CD4-positive, alpha-beta T cell treated with Interleukin-1 beta for 1 hour (primary cell): ENCODE measurements around the gene NEU4.
A peak's percentile ranks its signal among the peaks of the same experiment; 100 is the strongest.
"Not testable (repeated sequence)": the region's sequence is repeated elsewhere in the genome, so short reads cannot be mapped to it uniquely, and the experiment has no call there.

Experiments used
- DNase-seq, 2 donors: peaks; one replicate each; pipeline ENCODE4 v3.0.0-alpha.2; 2020 to 2022

NEU4 gene

DNA sequence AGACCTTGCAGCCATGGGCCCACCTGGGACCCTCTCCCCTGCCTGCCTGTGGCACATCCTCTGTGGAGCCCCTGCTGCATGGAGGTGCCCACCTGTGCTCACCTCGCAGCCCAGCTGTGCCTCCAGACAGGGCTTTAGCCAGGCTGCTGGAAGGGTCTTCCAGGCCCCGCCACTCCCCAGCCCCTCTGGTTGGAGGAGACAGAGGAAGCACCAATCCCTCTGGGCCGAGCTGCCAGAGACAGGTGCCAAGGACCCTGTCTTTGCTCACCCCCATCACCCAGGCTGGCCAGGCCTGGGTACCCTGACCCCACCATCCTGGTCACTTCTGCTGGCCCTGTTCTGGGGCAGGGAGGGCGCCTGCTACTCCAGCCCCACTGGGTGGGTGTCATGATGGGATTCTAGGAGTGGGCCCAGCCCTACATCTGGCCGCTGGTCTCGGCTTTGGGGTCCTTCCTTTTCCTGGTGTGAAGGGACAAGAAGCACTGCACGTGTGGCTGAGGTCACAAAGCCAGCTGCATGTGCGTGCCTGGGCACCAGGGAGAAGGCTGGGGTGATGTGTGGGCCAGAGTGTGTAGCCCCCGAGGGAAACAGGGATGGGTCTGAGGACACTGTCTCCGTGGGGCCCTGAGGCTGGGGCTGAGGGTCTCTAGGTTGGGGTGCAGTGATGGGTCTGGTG, 9.3 kb upstream of the NEU4 start:
- no peak for DNase-seq

DNA sequence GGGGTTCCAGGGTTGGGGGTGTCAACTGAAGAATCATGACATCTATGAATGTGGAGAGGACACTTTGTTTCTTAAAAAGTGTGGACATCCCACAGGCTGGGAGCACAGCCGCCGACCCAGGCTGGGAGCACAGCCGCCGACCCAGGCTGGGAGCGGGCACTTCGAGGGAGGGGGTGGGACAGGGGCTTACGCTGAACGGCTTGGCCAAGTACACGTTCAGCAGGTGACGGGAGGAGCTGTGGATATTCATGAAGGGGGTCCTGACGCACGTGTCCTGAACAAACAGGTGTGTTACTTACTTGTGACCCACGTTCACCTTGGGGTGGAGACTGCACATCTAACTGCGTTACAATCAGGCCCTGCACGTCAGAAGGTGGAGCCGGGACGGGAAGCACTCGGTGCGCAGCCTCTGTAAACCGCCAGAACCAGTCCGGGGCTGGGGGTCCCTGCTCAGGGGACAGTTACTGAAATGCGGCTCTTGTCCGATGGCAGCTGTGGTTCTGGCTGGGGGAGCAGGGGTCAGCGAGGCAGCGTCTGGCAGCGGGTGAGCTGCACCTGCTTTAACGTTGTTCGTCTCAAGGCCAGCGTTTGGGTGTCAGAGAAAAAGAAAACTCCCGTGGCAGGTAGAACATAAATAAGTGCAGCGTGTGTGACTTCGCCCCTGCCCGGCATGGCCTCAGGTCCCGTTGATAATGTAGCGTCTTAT, 8.6 kb upstream of the NEU4 start:
- not testable (repeated sequence) for DNase-seq

DNA sequence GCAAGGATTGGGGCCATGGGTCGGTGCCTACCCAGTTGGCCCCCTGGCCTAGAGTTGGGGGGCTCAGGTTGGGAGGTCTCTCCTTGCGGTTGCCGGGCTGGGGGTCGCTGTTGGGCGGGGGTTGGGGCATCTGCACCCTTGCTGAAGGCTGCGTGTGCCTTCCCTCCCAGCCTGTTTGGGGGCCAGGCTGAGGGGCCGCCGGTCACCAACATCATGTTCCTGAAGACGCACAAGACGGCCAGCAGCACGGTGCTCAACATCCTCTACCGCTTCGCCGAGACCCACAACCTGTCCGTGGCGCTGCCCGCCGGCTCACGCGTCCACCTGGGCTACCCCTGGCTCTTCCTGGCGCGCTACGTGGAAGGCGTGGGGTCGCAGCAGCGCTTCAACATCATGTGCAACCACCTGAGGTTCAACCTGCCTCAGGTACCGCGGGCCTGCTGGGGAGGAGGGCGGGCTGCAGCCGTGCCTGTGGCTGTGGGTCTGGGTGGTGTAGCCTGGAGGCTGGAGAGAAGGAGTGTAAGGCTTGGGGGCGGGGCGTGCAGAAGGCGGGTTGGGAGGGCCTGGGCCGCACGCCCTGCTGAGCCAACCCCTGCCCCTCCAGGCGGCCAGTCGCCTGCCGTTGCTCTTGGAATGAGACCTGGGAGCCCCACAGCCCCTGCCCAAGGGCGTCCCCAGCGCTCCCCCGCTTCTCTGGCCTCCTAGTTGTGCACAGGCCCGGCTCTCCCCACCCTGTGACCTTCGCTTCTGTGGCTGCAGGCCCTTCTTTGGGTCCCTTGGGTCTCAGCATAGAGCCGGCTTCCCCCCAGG, 7.2 kb upstream of the NEU4 start:
- no peak for DNase-seq

DNA sequence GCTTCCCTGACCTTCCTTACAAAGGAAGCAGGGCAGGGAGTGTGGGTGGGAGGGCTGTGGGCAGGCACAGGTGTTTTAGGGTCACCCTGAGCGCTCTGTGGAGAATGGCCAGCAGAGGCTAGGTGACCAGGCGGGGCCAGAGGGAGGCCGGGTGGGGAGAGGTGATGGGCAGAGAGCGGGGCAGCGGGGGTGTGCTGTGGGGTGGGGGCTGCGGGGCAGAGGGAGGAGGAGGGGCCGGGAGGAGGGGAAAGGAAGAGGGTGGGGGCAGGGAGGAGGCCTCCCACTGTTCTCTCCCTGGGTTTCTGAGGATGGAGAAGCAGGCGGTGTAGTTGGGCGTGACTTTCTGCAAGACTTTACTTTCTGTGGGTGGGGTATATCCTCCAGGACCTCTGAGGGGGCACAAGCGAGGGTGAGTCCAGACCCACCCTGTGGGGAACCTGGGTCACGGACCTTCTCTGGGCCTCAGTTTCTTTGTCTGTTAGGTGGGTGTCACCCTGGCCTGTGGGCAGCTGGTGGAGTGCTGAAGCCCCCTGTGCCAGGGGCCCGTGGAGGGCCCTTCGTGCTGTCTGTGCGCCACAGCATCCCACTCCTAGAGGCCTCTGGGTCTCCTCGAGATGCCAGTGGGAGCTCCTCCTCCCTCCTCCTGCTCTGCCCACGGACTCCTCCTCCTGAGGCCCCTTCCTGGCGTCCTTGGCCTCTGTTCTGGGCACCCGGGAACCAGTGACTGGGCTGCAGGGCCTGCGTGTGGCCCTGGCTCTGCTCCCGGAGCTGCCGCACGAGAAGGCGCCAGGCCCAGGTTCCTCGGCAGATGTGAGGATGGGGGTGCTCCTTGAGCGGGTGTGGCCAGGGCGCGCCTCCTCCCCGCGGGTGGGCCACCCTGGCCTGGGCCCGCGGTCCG, 6.3 kb upstream of the NEU4 start:
- no peak for DNase-seq

DNA sequence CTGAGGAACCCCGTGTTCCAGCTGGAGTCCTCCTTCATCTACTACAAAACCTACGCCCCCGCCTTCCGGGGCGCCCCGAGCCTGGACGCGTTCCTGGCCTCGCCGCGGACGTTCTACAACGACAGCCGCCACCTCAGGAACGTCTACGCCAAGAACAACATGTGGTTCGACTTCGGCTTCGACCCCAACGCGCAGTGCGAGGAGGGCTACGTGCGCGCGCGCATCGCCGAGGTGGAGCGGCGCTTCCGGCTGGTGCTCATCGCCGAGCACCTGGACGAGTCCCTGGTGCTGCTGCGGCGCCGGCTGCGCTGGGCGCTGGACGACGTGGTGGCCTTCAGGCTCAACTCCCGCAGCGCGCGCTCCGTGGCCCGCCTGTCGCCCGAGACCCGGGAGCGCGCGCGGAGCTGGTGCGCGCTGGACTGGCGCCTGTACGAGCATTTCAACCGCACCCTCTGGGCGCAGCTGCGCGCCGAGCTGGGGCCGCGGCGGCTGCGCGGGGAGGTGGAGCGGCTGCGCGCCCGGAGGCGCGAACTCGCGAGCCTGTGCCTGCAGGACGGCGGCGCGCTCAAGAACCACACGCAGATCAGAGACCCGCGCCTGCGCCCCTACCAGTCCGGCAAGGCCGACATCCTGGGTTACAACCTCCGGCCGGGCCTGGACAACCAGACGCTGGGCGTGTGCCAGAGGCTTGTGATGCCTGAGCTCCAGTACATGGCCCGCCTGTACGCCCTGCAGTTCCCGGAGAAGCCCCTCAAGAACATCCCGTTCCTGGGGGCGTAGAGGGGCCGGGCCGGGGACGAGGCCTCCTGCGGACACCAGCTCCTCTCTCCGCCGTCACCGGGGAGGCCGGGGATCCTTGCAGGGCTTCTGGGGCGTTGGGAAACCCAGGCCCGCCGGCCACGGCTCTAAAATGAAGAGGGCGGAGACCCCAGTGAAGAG, 5.3 kb upstream of the NEU4 start:
- peak; percentile 43 to 62 for DNase-seq

DNA sequence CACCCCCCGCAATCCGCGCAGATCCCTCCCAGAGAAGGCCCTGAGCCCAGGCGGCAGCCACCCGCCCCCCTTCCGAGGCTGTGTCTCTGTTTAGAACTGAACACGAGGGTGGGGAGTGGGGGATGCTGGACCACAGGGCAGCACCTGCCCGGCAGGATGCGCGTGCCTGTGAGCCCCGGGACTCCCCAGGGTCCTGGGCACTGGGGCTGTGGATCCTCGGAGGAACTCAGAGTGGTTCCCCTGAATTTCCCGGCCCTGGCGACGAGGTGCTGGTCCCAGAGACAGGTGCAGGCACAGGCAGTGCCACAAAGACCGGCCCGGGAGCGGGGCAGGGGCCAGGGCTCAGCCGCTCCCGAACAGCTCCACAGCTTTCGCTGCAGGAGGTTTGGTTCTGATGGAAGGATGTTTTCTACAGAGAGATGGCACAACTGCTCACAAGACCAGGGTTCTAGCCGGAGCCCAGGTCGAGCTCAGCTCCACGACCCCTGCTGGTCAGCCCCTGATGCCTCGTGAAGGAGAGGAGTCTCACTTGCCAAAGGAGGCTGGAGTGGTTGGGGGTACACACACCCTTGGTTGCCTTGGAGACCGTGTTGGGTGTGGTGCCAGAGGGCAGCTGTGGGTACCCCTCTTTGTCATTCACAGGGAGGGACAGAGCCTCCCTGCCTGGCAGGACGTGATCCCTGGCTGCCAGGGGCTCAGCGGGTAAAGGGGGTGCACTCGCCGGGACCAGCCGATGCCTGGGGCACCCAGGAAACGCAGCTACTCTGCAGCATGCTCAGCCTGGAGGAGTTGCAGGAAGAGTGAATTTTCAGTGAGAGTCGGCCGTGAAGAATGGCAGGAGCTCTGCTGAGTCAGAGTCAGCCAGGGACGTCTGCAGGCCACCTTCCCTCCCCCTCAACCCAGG, 4.4 kb upstream of the NEU4 start:
- DNase-seq = peak in 1 of 2 donors; percentile 33

DNA sequence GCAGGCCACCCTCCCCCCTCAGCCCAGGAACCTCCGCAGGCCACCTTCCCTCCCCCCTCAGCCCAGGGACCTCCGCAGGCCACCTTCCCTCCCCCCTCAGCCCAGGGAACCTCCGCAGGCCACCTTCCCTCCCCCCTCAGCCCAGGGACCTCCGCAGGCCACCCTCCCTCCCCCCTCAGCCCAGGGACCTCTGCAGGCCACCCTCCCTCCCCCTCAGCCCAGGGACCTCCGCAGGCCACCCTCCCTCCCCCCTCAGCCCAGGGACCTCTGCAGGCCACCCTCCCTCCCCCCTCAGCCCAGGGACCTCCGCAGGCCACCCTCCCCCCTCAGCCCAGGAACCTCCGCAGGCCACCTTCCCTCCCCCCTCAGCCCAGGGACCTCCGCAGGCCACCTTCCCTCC, 2.8 kb upstream of the NEU4 start:
- not testable (repeated sequence) for DNase-seq

DNA sequence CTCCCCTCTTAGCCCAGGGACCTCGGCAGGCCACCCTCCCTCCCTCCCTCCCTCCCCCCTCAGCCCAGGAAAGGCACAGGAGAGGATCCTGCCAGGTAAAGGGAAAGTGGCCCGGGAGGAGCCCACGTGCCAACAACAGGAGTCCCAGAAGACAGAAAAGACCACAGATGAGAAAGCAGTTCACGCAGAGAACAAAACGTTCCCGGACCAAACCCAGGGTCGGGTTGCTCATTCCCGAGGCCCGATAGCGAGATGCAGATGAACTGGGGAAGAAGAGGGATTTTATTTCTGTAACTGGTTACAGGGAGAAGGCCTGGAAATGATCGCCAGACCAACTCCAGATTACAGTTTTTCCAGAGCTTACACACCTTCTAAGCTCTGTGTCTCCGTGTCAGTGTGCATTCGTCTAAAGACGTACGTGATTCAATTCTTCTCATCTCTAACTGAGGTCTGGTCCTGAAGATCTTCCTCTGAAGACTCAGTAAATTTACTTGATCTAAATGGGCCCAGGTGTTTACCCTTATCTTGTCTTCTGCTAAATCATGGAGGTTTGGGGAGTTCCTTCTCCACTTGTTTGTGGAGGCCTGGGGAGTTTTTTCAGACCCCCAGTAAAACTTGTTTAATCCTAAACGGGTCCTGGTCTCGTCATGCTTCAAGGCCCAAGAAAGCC, 807 bp upstream of the NEU4 start:
- no peak for DNase-seq

DNA sequence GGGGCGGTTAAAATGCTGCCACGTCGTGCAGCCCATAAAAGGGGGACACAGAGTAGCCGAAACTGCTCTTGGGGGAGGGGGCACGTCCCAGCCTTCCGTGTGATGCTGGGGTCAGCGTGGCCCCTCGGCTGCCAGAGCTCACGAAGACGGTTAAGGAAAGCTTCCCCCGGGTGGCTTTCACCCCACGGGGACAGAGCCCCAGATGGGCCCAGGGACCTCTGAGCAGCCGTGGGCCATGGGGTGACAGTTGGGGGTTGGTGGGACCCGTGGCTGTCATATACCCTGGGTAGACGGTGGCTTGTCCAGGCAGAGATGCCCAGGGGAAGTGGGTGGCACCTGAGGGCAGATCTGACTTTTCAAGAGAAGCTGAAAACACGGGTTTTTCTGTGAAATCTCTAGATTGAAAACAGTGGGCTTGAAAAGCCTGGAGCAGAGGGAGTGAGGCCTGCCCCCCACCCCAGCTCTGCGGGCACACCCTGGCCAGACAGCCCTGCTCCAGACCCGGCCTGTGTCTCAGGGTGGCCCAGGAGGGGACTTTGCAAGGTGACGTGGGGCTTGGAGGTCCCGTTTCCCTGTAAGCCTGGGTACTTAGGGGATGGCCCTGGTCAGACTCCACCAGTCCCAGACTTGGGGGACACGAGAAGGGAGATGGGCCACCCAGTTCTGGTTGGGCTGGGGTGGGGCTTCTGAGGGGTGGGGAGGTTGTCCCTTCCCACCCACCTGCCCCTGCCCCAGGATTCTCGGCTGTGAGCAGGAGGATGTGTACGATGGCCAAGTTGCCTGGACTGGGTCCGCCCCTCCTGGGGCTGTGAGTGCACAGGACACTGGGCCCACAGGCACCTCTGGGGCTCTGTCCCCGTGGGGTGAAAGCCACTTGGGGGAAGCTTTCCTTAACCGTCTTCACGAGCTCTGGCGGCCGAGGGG, 652 bp downstream of the NEU4 start:
- no peak for DNase-seq

DNA sequence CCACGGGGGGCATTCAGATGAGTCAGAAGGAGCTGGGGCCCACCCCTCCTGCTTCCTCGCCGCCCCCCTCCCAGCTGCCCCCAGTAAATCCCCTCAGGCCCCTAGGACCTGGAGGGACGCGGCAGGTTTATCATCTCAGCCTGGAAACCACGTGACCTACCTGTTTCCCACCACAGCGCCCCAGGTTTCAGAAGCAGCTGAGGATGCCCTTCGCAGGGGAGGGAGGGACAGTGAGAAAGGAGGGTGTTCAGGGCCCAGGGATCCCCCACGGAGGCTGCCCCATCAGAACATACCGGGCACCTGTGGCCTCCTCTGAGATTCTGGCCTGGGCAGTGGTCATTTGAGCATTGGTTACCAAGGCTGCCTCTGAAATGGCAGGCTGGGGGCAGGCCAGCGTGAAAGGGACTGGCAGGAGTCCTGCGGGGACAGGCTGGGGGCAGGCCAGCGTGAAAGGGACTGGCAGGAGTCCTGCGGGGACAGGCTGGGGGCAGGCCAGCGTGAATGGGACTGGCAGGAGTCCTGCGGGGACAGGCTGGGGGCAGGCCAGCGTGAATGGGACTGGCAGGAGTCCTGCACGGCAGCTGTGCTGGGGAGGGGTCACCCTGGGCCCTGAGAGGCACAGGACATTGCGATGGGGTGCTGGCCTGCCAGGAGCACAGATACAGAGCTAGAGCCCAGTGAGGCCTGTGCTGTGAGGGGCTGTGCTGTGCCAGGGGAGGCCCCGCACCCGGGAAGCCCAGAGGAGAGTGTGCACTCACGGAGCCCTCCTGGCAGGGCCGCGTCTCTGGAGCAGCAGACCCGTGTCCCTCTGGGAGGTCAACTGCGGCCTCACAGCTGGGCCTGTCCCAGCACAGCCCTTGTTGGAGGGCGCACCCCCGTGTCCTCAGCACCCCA, 1.6 kb downstream of the NEU4 start:
- DNase-seq = no peak

DNA sequence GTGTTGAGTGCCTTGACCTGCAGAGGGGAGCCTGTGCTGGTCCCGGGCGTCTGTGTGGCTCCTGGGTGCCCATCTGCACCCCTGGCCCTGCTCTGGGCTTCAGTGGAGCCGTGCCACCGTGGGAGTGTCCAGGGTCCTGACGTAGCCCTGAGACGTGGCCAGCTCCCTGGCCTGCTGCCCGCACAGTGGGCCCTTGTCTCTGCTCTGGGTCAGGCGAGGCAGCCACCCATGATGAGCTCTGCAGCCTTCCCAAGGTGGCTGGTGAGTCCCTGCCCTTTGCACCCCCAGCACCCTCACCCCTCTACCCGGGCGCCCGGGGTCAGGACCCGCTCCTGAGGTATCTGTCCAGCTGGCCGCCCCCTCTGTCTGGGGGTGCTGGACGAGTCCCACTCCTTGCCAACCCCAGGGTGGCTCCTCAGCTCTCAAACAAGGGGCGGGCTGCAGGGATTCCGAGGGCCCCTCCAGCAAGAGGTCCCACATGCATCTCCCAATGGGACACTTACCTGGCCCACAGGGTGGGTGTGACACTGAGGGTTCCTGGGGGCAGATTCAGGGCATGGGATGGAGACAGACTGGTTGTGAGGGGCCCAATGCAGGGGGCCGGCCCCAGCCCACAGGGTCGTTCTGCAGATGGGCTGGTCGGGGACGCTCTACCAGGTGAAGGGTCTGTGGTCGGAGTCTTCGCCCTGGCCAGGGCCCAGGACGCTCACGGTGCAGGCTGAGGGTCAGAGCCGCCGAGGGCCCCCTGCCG, 2.4 kb downstream of the NEU4 start:
- DNase-seq = no peak

DNA sequence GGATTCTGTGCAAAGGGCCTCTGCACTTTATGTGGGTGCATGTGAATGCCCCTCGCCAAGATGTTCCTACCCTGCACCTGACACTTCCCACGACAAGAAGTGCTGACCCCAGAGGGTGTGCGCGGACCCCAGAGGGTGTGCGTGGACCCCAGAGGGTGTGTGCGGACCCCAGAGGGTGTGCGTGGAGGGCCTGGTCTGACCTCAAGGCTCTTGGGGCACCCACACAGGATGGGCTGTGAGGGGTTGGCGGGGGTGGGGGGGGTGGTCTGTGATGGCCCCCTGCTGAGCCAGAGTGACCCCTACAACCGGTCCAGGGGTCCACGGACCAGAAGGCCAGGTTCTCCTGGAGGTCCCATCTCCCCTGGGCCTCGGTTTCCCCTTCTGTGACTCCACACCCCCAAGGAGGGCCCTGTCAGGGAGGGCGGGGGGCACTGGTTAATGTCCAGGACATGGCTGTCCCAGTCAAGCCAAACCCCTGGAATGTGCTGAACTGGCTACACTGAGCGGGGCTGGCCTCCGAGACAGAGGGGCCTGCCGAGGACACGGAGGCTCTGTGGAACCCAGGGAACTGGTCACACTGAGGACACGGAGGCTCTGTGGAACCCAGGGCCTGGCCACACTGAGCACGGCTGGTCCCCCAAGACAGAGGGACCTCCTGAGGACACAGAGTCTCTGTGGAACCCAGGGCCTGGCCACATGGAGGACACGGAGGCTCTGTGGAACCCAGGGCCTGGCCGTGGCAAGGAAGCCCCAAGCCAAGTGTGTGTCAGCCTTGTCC, 3.1 kb downstream of the NEU4 start:
- no peak for DNase-seq

DNA sequence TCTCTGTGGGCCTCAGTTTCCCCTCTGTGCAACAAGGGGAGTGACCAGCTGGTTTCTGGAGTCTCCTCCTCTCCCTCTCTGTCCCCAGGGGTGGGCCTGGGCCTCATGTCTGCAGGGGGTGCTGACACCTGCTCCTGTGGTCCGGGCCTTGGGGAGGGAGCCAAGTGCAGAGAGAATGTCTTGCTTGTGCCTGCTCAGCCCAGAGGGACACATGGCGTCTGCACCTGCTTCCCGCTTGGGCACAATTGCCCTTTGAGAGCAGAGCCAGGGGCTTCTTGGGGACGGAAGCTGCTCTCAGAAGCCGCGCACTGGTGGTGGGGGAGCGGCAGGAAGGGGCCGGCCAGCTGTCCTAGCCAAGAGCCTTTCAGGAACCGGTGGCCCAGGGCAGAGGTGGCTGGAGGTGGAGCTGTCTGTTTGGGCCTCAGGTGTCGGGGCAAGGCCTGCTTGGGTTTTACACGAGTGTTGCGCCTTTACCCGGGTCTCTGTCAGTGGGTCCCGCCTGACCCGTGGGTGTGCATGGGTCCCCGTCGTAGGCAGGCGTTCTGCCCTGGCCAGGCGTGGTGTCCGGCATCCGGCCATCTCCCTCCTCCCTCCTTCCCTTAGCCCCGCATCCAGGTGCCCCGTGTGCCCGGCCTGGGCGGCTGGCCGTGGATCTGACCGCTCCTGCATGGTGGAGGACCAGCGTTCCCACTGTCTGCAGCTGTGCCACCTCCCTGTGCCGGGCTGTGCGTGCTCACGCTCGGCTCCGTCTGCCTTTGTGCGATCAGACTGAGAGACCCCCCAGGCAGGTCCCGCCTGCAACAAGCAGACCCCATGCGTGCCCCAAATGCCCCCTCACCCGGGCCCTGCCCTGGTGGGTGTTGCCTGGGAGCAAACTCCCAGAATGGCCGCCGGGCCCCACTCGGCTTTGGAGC, 4.0 kb downstream of the NEU4 start:
- no peak for DNase-seq

DNA sequence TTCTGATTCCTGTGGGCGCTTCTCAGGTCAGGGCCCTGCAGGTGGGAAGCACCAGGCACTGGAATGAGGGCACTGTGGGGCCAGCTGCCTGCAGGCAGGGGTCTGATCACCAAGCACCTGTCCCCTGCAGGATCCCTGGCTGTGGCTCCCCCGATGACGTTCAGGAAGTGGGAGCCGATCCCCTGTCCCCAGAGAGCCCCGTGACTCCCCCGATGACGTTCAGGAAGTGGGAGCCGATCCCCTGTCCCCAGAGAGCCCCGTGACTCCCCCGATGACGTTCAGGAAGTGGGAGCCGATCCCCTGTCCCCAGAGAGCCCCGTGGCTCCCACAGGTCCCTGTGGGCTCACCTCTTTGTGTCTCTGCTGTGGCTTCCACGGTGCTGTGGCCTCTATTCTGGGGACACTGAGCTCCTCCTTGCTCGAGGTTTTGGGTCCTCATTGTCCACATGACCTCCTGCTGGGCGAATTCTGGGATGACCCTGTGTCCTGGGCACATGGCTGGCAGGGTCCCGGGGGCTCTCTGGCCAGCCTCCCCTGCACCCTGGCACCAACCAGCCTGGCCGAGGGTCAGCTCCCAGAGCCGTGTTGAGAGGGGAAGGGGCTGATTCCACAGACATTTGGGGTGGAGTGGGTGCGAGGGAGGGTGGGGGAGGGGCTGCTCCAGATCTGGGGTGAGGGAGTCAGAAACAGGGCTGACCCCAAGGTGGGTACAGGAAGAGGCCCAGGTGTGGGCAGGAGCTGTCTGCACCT, 4.8 kb downstream of the NEU4 start:
- peak; percentile 48 to 51 for DNase-seq

DNA sequence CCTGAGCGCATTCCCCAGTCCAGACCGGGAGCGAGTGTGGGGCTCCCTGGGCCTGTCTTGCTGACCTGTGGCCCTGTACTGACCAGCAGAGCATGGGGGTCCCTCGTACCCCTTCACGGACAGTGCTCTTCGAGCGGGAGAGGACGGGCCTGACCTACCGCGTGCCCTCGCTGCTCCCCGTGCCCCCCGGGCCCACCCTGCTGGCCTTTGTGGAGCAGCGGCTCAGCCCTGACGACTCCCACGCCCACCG, 5.3 kb downstream of the NEU4 start:
- no peak for DNase-seq
